IgD-negative memory B cell (primary cell): ENCODE data around the gene PRR20D. TPM values are rescaled to one million over a fixed set of nuclear protein-coding genes. Genes with fewer than 3 reads are reported as not detected.

Experiments used
- polyA plus RNA-seq: library from polyadenylated mRNA; unstranded; fragments of 300-500 nt; fragmentation: Illumina TruSeq; gene quantifications from one replicate; pipeline ENCODE4 v1.2.3, GENCODE V29; 2021

Gene PRR20D
- polyA plus RNA-seq, 1 donor from 2014 or later, result not detected

Other genes with a start within 250 kb of the PRR20D start
- gene PRR20A, start 19.7 kb upstream of the PRR20D start, polyA plus RNA-seq, result not detected
- not detected for gene PRR20B, start 13.1 kb upstream of the PRR20D start, polyA plus RNA-seq
- not detected for gene PRR20C, start 6.6 kb upstream of the PRR20D start, polyA plus RNA-seq
- not detected for gene PRR20E, start 6.6 kb downstream of the PRR20D start, polyA plus RNA-seq